AG04450 (cell line): Measurements from ENCODE around the gene DDX19B. TPM values are rescaled to one million over a fixed set of nuclear protein-coding genes. Genes with fewer than 3 reads are reported as not detected.

ENCODE experiments used
- CTCF ChIA-PET: fragments of 300-600, 350-600 bp; formaldehyde crosslinking; extraction: SDS; loops from one replicate; lab custom pipeline; 2022; ENCODE audit warnings: antibody characterized with exemption, inconsistent platforms; lab: Charles Lee
- POLR2A ChIA-PET: fragments of 350-600 bp; formaldehyde crosslinking; extraction: SDS; loops from one replicate; lab custom pipeline; 2021; ENCODE audit warnings: antibody characterized with exemption, inconsistent platforms; lab: Yijun Ruan, JAX
- DNase-seq: peaks from one replicate; pipeline ENCODE4 v3.0.0-alpha.2; 2011; ENCODE audit warnings: low read depth, low spot score
- H3K27ac ChIP-seq: one replicate; pipeline ENCODE4 v1.5.1; 2012; ENCODE audit warnings: low read depth, low read length, control low read depth
- H3K27me3 ChIP-seq: one replicate; pipeline ENCODE4 v1.6.0; 2012; ENCODE audit warnings: low read length; ENCODE audit not compliant: control insufficient read depth, insufficient read depth
- H3K4me3 ChIP-seq: 2 replicates; pipeline ENCODE4 v1.5.1; 2011; ENCODE audit warnings: mild to moderate bottlenecking, low read depth, low read length, control low read depth
- H3K9me3 ChIP-seq: 2 replicates; pipeline ENCODE4 v1.5.1; 2012; ENCODE audit warnings: low read length; ENCODE audit not compliant: control insufficient read depth, insufficient read depth
- polyA plus RNA-seq: library from polyadenylated mRNA; depleted of rRNA; stranded (reverse); fragments of >200 nt; gene quantifications from 2 replicates; pipeline ENCODE4 v1.2.3, GENCODE V29; 2011
- TF ChIP-seq, protein P1 (sequence below): IDR thresholded peaks from 2 replicates; pipeline ENCODE4 v1.5.1; 2011; ENCODE audit warnings: low read depth, low read length, control low read depth, inconsistent platforms

Gene DDX19B
- polyA plus RNA-seq, 1 experiment: 36.5 TPM

DNA sequence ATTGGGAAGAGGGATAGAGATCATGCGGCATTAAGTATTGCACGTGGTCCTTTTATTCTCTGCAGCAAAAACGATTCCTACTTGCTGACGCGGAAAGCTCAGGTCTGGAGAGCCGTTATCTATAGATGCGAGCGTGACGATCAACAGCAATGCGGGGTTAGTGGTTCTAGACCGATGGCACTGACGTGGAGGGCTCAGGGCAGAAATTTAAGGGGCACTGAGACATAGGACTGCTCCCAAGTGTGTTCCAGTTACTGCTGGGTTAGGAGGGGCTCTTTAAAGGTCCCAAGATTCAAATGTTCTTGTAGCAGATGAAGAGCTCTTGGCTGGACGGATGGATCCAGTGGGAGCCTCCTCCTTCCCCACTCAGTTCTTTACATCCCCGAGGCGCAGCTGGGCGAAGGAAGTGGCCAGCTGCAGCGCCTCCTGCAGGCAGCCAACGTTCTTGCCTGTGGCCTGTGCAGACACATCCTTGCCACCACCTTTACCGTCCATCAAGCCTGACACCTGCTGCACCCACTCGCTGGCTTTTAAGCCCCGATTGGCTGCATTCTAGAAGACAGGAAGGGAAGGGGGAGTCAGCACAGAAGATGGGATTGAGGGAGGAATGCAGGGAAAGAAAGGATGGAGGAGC lies 46.5 kb upstream of the DDX19B start:
- no peak overlapping the region for H3K27ac ChIP-seq
- no peak for DNase-seq
- ChIA-PET CTCF (interaction anchor here (0.6 to 5.1 kb wide), 11 partner anchors 8 to 102 kb away, joined by 3 to 46 read pairs (median 4); partner anchors contain the start of gene AARS1), POLR2A (interaction anchor here (2.2 kb wide), 1 partner anchor 37 kb away, joined by 8 read pairs; the partner anchor contains the start of gene AARS1)
- TF ChIP-seq, protein P1, sequence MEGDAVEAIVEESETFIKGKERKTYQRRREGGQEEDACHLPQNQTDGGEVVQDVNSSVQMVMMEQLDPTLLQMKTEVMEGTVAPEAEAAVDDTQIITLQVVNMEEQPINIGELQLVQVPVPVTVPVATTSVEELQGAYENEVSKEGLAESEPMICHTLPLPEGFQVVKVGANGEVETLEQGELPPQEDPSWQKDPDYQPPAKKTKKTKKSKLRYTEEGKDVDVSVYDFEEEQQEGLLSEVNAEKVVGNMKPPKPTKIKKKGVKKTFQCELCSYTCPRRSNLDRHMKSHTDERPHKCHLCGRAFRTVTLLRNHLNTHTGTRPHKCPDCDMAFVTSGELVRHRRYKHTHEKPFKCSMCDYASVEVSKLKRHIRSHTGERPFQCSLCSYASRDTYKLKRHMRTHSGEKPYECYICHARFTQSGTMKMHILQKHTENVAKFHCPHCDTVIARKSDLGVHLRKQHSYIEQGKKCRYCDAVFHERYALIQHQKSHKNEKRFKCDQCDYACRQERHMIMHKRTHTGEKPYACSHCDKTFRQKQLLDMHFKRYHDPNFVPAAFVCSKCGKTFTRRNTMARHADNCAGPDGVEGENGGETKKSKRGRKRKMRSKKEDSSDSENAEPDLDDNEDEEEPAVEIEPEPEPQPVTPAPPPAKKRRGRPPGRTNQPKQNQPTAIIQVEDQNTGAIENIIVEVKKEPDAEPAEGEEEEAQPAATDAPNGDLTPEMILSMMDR: peak; percentile 56
- H3K27me3 ChIP-seq: no peaks in the 10 kb centered on the region
- H3K4me3 ChIP-seq: no peak overlapping the region
- no peaks in the 10 kb centered on the region; the same call in 1 of the 2 replicates for H3K9me3 ChIP-seq

GRCh38 chr16:70253291-70254106 lies 45.5 kb upstream of the DDX19B start:
- POLR2A ChIA-PET: no interaction called here

GRCh38 chr16:70254180-70254964 lies 44.6 kb upstream of the DDX19B start:
- TF ChIP-seq, protein P1: no peak
- Histone ChIP-seq H3K27me3 (no peaks in the 10 kb centered on the region), H3K4me3 (no peak overlapping the region), H3K27ac (no peak overlapping the region), H3K9me3 (no peaks in the 10 kb centered on the region; the same call in 1 of the 2 replicates)
- ChIA-PET CTCF (interaction anchor here (0.6 to 5.1 kb wide), 6 partner anchors 9 to 241 kb away, joined by 3 to 46 read pairs (median 4); no protein-coding TSS in a partner anchor), POLR2A (no interaction called here)
- DNase-seq: no peak

More at GRCh38 chr16:70253291-70254106, 45.5 kb upstream of the DDX19B start:
- Histone ChIP-seq H3K9me3 (no peaks in the 10 kb centered on the region; the same call in 1 of the 2 replicates), H3K4me3 (no peak overlapping the region), H3K27ac (peak overlapping the region; percentile 11), H3K27me3 (no peaks in the 10 kb centered on the region)
- TF ChIP-seq, protein P1: peak; percentile 69
- CTCF ChIA-PET: interaction anchor here (0.6 to 5.1 kb wide), 9 partner anchors 9 to 242 kb away, joined by 3 to 46 read pairs (median 4); no protein-coding TSS in a partner anchor
- DNase-seq: no peak

GRCh38 chr16:70254965-70255286 lies 44.1 kb upstream of the DDX19B start:
- POLR2A ChIA-PET: no interaction called here
- TF ChIP-seq, protein P1: no peak
- no peak overlapping the region for H3K27ac ChIP-seq
- H3K27me3 ChIP-seq: no peaks in the 10 kb centered on the region
- no peak overlapping the region for H3K4me3 ChIP-seq
- H3K9me3 ChIP-seq: no peaks in the 10 kb centered on the region; the same call in 1 of the 2 replicates
- CTCF ChIA-PET: interaction anchor here (0.7 to 5.1 kb wide), 3 partner anchors 12 to 47 kb away, joined by 4 to 46 read pairs (median 5); no protein-coding TSS in a partner anchor
- no peak for DNase-seq
